GM19023 (cell line): ENCODE measurements around the gene ADCK2.
"Not testable (repeated sequence)": the region's sequence is repeated elsewhere in the genome, so short reads cannot be mapped to it uniquely, and the experiment has no call there.

Source experiments
- ATAC-seq: cut with Tn5 transposase; IDR thresholded peaks from one replicate; pipeline ENCODE4 v1.9.1; 2021; ENCODE audit warnings: mild to moderate bottlenecking, moderate library complexity; ENCODE audit not compliant: unreplicated experiment

Gene ADCK2

GRCh38 chr7:140646931-140647647 is 25.7 kb upstream of the ADCK2 start:
- ATAC-seq = peak; percentile 88

GRCh38 chr7:140649556-140650205 is 23.1 kb upstream of the ADCK2 start:
- ATAC-seq = no peak

GRCh38 chr7:140650367-140650766 is 22.4 kb upstream of the ADCK2 start:
- no peak for ATAC-seq

GRCh38 chr7:140653319-140654108 is 19.2 kb upstream of the ADCK2 start:
- ATAC-seq = no peak

GRCh38 chr7:140654109-140654387 is 18.7 kb upstream of the ADCK2 start:
- no peak for ATAC-seq

GRCh38 chr7:140654661-140655060 is 18.1 kb upstream of the ADCK2 start:
- ATAC-seq = no peak

- no peak for ATAC-seq
Observed at GRCh38 chr7:140655511-140656408, 17.0 kb upstream of the ADCK2 start.

GRCh38 chr7:140656548-140657515 is 15.9 kb upstream of the ADCK2 start:
- peak; percentile 78 for ATAC-seq

- ATAC-seq = no peak
Observed at GRCh38 chr7:140657891-140658290, 14.9 kb upstream of the ADCK2 start.

GRCh38 chr7:140659856-140660255 is 12.9 kb upstream of the ADCK2 start:
- ATAC-seq = no peak

GRCh38 chr7:140661124-140661523 is 11.6 kb upstream of the ADCK2 start:
- ATAC-seq = no peak

- not testable (repeated sequence) for ATAC-seq
Observed at GRCh38 chr7:140662938-140663337, 9.8 kb upstream of the ADCK2 start.

- ATAC-seq = no peak
Observed at GRCh38 chr7:140667476-140667875, 5.3 kb upstream of the ADCK2 start.

- ATAC-seq = no peak
Observed at GRCh38 chr7:140668641-140669040, 4.1 kb upstream of the ADCK2 start.

- no peak for ATAC-seq
Observed at GRCh38 chr7:140669352-140669751, 3.4 kb upstream of the ADCK2 start.

- ATAC-seq = not testable (repeated sequence)
Observed at GRCh38 chr7:140669862-140670261, 2.9 kb upstream of the ADCK2 start.

GRCh38 chr7:140670343-140670935 is 2.3 kb upstream of the ADCK2 start:
- ATAC-seq = no peak

GRCh38 chr7:140671966-140672365 is 779 bp upstream of the ADCK2 start:
- no peak for ATAC-seq

GRCh38 chr7:140673063-140673773 is 473 bp downstream of the ADCK2 start:
- ATAC-seq = peak; percentile 58
